ENCODE measurements around the gene DMAC2.
"Not testable (repeated sequence)": the region's sequence is repeated elsewhere in the genome, so short reads cannot be mapped to it uniquely, and the experiment has no call there.

Gene DMAC2

GRCh38 chr19:41442473-41443355 is 3.0 kb upstream of the DMAC2 start, which contains the start of gene ERICH4:
Gene ERICH4, plus strand, starts transcription at chr19:41443156. Its CDS starts 14 bp downstream, at chr19:41443170.
- no peak for DNase-seq

- no peak for DNase-seq
Measured at GRCh38 chr19:41441321-41441945, 1.7 kb upstream of the DMAC2 start.

GRCh38 chr19:41437944-41438574 is 1.7 kb downstream of the DMAC2 start:
- DNase-seq = no peak

- DNase-seq = no peak
Measured at GRCh38 chr19:41436674-41436951, 3.1 kb downstream of the DMAC2 start.

- DNase-seq = no peak
Measured at GRCh38 chr19:41435936-41436673, 3.6 kb downstream of the DMAC2 start.

GRCh38 chr19:41435376-41435775 is 4.3 kb downstream of the DMAC2 start:
- DNase-seq = not testable (repeated sequence)

- DNase-seq = no peak
Measured at GRCh38 chr19:41434450-41434849, 5.3 kb downstream of the DMAC2 start.

GRCh38 chr19:41433171-41433570 is 6.5 kb downstream of the DMAC2 start:
- DNase-seq = no peak

GRCh38 chr19:41431426-41432386 is 8.0 kb downstream of the DMAC2 start:
- no peak for DNase-seq

GRCh38 chr19:41430922-41431321 is 8.8 kb downstream of the DMAC2 start:
- no peak for DNase-seq

GRCh38 chr19:41428481-41428859 is 11.2 kb downstream of the DMAC2 start:
- DNase-seq = no peak

- DNase-seq = no peak
Measured at GRCh38 chr19:41427647-41428480, 11.8 kb downstream of the DMAC2 start.

- peak; percentile 79 for DNase-seq
Measured at GRCh38 chr19:41426952-41427646, 12.6 kb downstream of the DMAC2 start, which contains the start of gene B3GNT8. Gene B3GNT8, minus strand, starts transcription at chr19:41427374. Its CDS starts 596 bp downstream, at chr19:41426778.

- DNase-seq = no peak
Measured at GRCh38 chr19:41426116-41426841, 13.4 kb downstream of the DMAC2 start.

- DNase-seq = no peak
Measured at GRCh38 chr19:41425174-41426115, 14.3 kb downstream of the DMAC2 start.

- no peak for DNase-seq
Measured at GRCh38 chr19:41424335-41425173, 15.2 kb downstream of the DMAC2 start.

- DNase-seq = no peak
Measured at GRCh38 chr19:41422955-41423354, 16.8 kb downstream of the DMAC2 start.

Data from right forelimb (tissue), 1 donor.